GM18951 (cell line): ENCODE measurements around the gene MTHFD2L.

Experiments used
- POLR2A ChIP-seq: IDR thresholded peaks from 4 replicates; pipeline ENCODE4 v1.6.1; 2011; ENCODE audit warnings: mild to moderate bottlenecking; ENCODE audit not compliant: insufficient read length, insufficient read depth; ENCODE audit errors: extremely low read depth
- in situ Hi-C: fragments of 300-500 bp; cut with MboI; formaldehyde crosslinking; loops from one replicate; pipeline ENCODE4 v1.12.0; 2022; ENCODE audit warnings: low sequenced_read_pairs, mixed read lengths, inconsistent platforms; ENCODE audit not compliant: unreplicated experiment

Gene MTHFD2L

GRCh38 chr4:74318276-74318675, 160.4 kb downstream of the MTHFD2L start:
- in situ Hi-C loops: loop anchor here (10.0 kb wide), 1 partner anchor 123 kb away; no protein-coding TSS in a partner anchor
- TF ChIP-seq POLR2A: no peak

DNA sequence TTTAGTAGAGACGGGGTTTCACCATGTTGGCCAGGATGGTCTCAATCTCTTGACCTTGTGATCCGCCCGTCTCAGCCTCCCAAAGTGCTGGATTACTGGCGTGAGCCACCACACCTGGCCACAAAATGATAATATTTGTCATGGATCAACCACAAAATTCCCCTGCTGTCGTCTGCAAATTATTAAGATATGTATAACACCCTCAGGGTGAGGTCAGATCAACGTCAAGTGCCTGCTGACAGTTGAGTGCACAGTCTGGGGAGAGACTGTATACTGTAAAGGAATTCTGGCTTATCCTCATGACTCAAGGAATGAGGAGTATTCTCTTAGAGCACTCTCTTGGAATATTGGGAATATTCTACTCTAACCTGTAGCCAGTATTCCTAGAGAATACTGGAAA, 161.6 kb downstream of the MTHFD2L start:
- in situ Hi-C loops: loop anchor here (10.0 kb wide), 1 partner anchor 125 kb away; no protein-coding TSS in a partner anchor
- no peak for TF ChIP-seq POLR2A

DNA sequence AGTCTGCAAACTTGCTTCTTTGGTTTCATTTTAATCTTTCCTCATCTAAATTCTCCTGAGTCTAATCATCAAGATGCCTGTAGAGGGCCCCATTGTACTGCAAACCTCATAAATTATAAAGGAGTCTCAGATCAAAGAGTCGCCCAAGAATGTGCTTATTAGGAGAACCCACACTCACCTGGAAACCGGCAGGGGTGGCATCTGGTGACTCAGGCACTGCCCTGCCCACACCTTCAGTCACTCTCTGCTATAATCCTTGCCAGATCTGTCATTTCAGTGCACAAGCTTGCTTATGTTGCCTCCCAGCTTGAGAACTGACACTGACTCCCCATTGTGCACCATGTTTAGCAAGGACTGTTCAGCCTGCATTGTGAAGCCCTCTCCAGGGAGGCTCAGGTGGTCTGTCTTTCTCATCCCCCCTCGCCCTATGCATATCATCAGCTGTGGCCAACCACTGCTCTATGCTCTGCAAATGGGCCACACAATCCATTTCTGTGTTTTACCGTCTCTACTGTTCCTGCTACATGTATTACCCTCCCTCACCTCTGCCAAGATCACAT, 162.7 kb downstream of the MTHFD2L start:
- in situ Hi-C loops: no loop called here

DNA sequence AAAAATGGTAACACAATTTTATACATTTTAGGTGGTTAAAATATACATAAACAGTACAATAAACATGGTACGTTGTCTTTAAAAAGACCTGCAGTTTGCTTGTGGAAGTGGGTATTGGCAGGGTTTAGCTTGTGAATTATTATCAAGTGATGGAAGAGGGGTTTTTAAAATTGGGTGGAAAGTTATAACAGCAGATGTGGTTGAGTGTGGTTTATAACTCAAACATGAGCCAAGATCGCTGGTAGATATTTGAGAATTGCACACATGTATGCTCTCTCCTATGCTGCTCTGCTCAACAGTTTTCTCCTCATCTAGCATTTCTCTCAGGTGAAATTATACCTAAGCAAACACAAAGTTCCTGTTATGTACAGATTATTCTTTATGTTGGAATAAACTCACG, 164.4 kb downstream of the MTHFD2L start:
- TF ChIP-seq POLR2A: no peak
- in situ Hi-C loops: no loop called here

More for the DNA sequence above, 162.7 kb downstream of the MTHFD2L start:
- no peak for TF ChIP-seq POLR2A

- in situ Hi-C loops: no loop called here
- TF ChIP-seq POLR2A: no peak
These were observed 165.7 kb downstream of the MTHFD2L start for GRCh38 chr4:74323663-74324062.

- in situ Hi-C loops: no loop called here
These were observed 166.3 kb downstream of the MTHFD2L start for GRCh38 chr4:74324262-74324661.

DNA sequence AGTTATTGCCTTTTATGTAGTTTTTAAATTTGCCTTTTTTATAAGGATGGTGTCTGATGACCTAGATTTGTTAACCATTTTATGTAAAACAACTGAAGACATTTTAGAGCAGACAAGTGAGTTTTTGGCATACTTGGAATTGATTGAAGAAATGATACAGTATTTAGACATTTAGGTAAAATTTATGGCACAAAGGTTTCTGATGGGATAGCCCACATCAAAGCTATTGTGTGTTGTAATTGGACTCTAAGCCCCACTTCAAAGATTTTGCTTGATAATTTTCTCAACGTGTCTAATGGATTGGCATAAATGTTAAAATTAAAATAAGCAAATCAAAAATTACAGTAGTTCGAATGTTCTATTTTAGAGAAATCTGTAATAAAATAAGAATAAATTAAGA, 168.0 kb downstream of the MTHFD2L start:
- TF ChIP-seq POLR2A: no peak
- in situ Hi-C loops: no loop called here

More at GRCh38 chr4:74324262-74324661, 166.3 kb downstream of the MTHFD2L start:
- no peak for TF ChIP-seq POLR2A

GRCh38 chr4:74327762-74328161, 169.8 kb downstream of the MTHFD2L start:
- no peak for TF ChIP-seq POLR2A
- in situ Hi-C loops: no loop called here

DNA sequence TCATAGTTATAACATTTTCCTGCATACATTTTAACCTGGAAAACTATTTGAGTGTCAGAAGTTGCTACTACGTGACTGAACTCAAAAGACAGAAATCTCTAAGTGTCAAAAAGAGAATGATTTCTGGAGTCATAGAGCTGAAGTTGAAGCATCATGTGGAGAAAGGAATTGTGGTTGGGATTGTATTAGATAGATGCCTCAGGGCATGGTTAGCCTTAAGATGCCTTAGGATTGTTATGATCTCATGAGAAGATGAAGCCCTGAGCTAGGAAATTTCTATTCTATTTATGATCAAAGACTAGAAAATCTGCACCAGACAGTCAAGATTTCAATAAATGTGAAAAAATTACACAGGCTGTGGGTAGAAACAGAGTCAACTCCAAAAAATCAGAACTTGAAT, 170.6 kb downstream of the MTHFD2L start:
- in situ Hi-C loops: no loop called here
- no peak for TF ChIP-seq POLR2A

DNA sequence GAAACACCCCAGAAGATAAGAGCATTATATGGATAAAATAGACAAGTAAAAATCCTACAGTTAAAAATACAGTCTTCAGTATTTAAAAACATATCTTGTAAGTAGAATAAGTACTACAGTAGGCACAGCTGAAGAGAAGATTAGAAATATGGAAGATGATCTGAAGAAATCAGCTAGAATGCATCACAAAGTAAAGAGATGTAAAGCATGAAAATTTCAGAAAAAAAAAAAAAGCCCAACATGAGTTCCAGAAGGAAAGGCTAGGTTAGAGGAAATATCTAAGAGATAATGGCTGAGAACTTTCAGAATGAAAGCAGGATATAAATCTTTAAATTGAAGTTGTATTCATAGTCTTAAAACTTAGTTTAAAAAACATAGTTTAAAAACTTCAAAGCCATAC, 171.4 kb downstream of the MTHFD2L start:
- in situ Hi-C loops: no loop called here
- TF ChIP-seq POLR2A: no peak

- in situ Hi-C loops: no loop called here
- no peak for TF ChIP-seq POLR2A
These were observed 172.4 kb downstream of the MTHFD2L start for GRCh38 chr4:74330295-74330750.

- in situ Hi-C loops: no loop called here
- no peak for TF ChIP-seq POLR2A
These were observed 173.3 kb downstream of the MTHFD2L start for GRCh38 chr4:74331252-74331651.

DNA sequence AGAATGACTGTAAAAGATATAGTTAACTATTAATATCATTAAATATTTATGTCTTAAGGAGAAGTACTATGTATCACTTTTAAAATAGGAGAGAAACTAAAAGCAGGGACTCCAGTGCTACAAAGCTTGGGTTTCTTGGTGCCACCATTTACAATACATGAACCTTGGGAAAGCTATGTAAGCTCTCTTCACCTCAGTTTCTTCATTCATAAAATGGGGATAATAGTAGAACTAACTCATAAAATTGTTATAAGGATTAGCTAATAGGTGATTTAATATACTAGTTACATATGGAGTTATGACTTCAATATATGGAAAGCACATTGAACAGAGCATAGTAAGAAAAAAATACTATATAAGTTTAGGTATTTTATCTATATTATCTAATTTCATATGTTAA, 174.0 kb downstream of the MTHFD2L start:
- TF ChIP-seq POLR2A: no peak
- in situ Hi-C loops: no loop called here

DNA sequence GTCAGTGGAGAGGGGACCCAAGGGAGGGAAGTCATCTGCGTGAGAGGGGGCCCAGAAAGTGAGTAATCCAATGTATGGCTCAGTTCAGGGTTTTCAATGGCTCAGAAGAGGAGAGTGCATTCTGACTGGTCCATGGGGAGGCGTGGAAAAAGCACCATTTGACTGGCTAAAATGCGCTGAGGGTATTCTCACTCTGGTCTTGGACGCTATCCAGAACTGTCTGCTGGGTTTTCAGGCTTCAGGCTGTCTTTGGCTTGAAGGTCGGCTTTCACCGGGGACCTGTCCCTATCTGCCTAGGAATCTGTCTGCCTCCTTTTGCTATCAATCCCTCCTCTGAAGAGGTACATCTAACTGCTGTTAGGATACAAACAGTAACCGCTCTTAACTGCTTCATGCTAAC, 176.7 kb downstream of the MTHFD2L start:
- TF ChIP-seq POLR2A: no peak
- in situ Hi-C loops: no loop called here

GRCh38 chr4:74335341-74336021, 177.6 kb downstream of the MTHFD2L start:
- in situ Hi-C loops: no loop called here
- TF ChIP-seq POLR2A: no peak
